DMS53 treated with DMSO at 0.1 percent for 48 hours (cell line): Measurements from ENCODE around the gene CCDC93.

Experiments used
- DNase-seq: peaks from one replicate; lab custom pipeline; 2025; ENCODE audit not compliant: unreplicated experiment; lab: John Stamatoyannopoulos, UW

CCDC93 gene

DNA sequence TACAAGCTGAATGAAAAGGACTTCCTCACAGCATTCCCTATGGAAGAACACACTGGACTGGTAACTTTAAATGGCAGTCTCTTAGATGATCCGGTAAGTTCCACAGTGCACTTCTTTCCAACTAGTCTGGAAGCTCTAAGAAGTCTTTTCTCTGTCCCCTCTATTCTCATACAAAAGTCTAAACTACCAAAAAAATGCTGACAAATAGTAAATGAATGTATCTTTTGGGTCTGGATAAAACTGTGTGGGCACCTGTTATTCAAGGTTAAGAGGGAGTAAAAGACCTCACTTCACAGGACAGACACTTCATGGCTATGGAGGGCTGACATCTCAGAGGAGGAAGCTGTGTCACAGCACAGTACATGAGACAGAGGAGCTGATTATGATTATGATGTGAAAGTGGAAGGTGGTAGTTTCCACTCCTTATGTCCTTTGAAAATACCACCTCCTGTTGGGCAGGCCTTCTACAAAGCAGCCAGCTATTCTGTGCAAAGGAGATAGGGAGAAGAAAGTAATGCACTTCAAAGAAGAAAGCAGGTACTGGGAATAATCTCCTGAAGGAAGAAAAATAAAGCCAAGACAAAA is 23.9 kb downstream of the CCDC93 start:
- no peak for DNase-seq

DNA sequence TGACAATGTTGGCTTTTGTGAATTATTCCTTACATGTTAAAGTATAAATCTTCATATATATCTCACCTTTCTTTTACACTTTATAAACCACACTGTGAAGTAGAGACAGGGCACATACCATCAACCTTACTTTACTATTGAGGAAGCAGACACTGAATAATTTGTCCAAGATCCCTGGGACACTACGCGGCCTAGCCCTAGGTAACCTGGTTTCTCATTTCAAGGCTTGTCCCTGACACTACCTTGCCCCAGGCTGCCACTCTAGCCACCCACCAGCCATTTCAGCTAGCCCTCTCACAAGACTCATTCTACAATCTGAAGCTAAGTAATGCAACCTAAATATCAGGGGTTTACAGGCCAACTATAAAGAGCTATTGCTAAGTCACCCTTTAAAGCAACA is 26.7 kb downstream of the CCDC93 start:
- no peak for DNase-seq

DNA sequence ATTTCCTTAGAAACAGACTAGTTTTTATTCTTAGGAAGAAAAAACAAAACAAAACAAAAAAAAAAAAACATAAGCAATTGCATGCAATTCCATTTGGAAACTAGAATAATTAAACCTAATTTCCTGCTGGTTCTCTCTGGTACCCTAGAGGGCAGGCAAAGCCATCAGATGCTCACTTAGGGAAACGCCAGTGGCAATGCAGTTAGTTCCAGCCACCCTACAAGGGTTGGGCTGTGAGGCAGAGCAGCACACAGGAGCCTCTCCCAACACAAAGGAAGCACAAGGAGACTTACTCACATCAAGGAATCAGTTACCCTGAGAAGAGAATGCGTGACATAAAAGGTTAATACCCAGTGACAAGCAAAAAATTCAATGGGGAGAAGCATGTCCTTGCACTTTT is 28.8 kb downstream of the CCDC93 start:
- no peak for DNase-seq

DNA sequence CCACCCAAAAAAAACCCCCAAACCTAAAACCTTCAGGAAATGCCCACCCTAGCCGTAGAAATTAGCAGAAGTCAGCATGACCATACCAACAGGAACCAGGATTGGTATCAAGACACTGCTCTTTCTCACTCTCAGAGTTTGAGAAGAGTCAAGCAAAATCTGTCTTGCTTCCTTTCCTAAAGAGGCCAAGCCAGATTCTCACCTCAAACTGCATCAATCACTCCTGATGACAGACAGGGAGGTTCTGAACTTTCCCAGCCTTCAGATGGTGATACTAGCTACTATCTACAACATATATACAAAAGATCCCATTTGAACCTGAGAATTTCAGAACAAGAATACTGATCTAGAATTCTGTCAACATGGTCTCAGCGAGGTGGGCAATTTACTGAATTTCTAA is 29.7 kb downstream of the CCDC93 start:
- DNase-seq, result no peak

DNA sequence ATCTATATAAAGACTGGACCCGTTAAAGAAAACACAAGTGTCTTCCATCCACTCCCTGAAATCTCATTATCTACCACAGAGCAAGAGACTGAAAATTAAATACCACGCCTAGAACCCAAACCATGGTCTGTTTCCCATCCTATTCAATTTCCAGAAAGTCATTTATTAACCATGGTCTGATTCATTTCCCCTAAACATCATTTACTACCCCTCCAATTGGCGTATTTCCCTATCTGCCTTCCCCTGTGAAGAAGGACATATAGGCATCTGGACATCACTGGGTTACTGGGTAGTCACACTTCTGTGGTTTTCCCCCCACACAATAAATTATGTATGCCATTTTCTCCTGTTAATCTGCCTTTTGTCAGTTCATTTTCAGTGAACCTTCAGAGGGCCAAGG is 30.8 kb downstream of the CCDC93 start:
- DNase-seq, result no peak

DNA sequence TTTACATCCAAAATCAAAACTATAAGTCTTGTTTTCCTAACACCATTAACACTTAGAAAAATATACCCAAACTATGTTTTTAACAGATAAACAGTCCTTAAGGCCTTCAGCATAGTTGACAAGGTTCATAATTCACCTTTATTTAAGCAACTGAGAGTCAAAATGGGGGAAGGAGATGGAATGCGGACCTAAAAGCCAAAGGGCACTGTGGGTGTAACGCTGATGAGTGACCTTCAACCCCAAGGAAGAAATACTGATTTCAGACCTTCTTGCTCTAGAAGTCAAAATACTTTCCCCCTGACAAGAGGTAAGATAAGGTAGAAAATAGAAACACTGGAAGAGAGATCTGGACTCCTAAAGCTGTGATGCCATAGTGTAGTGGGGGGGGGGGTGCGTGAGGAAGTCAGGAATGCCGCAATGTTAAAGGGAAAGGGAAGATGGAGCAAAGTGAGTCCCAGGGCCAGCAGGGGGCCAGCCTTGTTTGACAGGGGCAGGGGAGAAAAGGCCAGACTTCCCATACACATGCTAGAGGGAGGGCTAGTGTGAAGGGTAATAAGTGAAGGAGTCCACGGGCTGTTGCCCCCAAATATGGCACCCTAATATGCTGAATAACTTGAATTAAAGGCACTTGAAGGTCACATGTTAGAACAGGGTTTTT is 31.4 kb downstream of the CCDC93 start:
- DNase-seq, result no peak

DNA sequence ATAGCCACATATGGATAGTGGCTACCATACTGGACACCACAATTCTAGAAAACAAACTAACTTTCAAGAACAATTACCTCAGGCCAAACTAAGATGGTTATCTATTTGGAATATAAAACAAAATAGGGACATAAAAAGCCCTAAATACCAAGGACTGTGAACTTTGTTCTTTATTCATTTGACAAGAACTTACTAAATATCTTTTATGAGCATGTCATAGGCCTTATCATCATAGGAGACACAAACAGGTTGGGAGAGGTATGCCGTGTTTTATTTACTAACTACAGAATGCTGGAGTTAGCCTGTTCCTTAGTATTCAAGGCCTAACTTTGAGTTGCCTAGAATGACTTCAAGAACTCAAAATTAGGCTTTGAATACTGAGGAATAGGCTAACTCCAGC is 32.1 kb downstream of the CCDC93 start:
- DNase-seq, result no peak

GRCh38 chr2:117980783-117981676 is 32.8 kb downstream of the CCDC93 start:
- no peak for DNase-seq

DNA sequence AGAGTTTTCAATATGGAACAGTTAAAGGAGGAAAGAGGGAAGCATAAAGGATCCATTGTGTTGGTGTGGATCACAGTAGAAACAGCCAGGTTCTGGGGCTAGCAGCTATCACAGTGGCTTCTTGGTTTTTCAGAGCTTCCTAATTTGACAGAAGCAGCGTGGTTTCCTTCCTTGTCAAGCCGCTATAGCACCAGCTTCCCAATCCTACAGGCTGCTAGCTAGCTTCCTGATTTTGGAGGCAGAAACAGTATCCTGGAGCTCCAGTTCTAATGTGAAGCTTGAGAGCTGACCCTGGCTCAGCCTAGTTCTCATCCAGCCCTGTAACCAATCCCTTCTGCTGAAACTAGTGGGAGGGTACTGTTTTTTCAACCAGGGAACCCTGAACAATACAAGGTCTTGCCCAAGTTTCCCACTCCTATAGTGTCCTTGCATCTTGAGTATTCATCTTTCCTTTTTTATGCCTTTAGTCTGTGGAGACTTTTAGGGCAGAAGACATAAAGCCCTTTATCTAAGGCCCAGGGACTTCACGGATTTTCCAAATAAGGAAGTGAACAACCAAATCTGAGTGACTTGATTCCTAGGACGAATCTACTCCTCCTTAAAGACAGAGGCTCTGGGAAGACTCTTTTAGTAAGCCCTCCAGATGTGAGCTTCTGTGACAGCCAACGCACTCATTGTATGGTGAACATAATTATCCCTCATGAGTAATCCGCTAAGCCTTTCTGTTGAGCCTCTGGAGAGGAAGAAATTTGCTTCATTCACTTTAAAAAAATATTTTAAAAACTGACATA is 33.8 kb downstream of the CCDC93 start:
- DNase-seq, result no peak

DNA sequence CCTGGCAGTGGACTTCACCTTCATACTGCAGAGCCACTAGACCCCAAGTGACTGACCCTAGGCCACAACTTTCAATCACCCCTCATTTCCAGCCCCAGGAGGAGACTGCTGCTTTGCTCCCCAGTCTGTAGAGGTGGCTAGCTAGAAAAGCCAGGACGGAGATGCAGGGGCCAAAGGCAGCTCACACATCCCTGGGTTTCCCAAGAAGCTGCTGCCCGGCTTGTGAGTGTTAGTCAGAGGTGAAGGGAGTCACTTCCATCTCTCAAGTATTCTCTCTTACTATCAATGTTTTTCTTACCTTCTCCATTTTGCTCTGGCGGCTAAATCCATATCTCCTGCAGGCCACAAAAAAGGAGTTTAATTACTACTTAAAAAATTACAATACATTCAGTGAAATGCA is 36.2 kb downstream of the CCDC93 start:
- DNase-seq, result no peak

DNA sequence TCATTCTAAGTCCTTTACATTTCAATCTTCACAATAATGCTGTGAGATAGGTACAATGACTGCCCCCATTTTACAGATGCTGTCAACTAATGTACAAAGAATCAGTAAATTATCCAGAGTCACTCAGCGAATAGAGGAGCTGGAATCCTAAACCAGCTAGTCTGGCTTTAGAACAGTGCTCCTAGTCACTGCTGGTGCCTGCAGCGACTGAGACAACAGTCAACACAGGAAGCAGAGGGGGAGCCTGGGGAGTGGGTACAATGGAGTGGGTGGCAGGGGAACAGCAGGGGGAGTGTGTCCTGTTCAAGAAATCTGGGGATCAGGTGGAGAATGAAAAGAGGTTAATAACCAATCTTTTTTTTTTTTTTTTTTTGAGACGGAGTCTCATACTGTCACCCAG is 37.3 kb downstream of the CCDC93 start:
- DNase-seq, result no peak

- no peak for DNase-seq
These were observed 40.3 kb downstream of the CCDC93 start for GRCh38 chr2:117973498-117974082.

- DNase-seq, result no peak
These were observed 41.3 kb downstream of the CCDC93 start for GRCh38 chr2:117972476-117973123.

- no peak for DNase-seq
These were observed 45.1 kb downstream of the CCDC93 start for GRCh38 chr2:117968722-117969121.

DNA sequence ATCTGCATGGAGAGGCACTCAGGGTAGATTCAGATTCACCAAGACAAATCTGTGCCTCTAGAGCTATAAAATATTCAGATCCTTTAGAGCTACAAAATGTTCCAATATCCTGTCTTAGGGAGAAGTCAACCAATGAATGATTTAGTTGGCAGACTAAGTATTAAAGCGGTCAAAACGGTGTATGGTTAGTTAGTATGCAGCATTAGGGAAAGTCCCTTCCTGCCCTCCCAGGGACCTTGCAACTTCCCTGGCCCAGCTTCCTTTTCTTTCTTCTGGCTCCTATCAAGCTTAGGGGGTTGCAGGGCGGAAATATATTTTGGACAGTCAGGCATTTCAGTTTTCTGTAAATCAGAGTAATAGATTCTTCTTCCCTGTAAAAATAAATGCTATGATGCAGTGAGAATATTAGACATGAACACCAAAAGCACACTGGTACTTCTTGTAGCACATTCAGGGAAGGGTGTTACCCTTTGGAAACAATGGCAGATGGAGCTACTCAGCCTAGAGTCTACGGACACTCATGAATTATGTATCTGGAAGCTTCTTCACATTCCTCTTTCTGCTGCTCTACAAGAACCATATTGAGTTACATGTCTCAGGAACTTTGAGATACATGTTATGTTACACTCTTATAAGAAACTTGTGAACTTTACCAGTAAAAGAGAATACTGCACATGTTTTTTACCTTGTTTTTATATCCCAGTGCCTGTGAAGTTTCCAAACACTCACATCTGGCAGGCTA is 45.7 kb downstream of the CCDC93 start:
- no peak for DNase-seq

GRCh38 chr2:117963446-117963845 is 50.4 kb downstream of the CCDC93 start:
- no peak for DNase-seq

- no peak for DNase-seq
These were observed 52.7 kb downstream of the CCDC93 start for GRCh38 chr2:117961201-117961600.

GRCh38 chr2:117960231-117960630 is 53.6 kb downstream of the CCDC93 start:
- no peak for DNase-seq

DNA sequence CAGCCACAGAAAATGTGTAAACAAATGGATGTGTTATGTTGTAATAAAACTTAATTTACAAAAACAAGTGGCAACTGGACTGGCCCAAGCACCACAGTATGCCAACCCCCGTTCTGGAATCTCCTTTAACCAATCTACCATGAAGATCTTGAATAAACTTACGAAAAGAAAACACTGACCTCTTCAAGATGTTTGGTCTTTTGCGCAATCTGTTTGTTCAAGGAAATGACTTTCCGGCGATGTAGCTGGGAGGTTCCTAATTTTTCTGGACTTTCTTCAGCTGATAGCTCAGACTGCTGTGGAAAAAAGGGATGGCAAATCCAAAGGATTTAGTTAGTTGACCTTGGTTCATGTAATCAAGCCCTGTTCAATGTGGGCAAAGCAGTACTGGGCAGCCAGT is 55.7 kb downstream of the CCDC93 start:
- DNase-seq, result no peak

- DNase-seq, result no peak
These were observed 56.3 kb downstream of the CCDC93 start for GRCh38 chr2:117957616-117958015.
